SK-N-SH (cell line): ENCODE measurements around the gene PIERCE2. TPM values are rescaled to one million over a fixed set of nuclear protein-coding genes. Genes with fewer than 3 reads are reported as not detected.
"Not testable (repeated sequence)": the region's sequence is repeated elsewhere in the genome, so short reads cannot be mapped to it uniquely, and the experiment has no call there.

Source experiments
- CTCF ChIA-PET: fragments of 300-600, 350-600 bp; formaldehyde crosslinking; extraction: SDS; loops from one replicate; lab custom pipeline; 2021; lab: Yijun Ruan, JAX
- POLR2A ChIA-PET: fragments of 350-600 bp; sonication (Branson Sonifier 250); formaldehyde crosslinking; extraction: SDS; loops from one replicate; lab custom pipeline; 2020; ENCODE audit warnings: antibody characterized with exemption, inconsistent platforms; lab: Yijun Ruan, JAX
- DNase-seq: peaks from one replicate; pipeline ENCODE4 v3.0.0; 2012
- H2AFZ ChIP-seq: fragments of 200-600 bp; sonication (generic); 2 replicates; pipeline ENCODE4 v1.8.1; 2016; ENCODE audit warnings: antibody characterized with exemption, mild to moderate bottlenecking, low read depth
- H3F3A ChIP-seq: fragments of 200-600 bp; sonication (generic); replicated peaks from 2 replicates; pipeline ENCODE3; 2016; ENCODE audit warnings: antibody characterized with exemption, mild to moderate bottlenecking; ENCODE audit not compliant: insufficient read depth
- H3K27ac ChIP-seq, 2 experiments: fragments of 200-500 bp in 1 of 2; fragments of 200-600 bp in 1 of 2; sonication (Bioruptor generic) in 1 of 2; sonication (generic), shearing (Covaris generic) in 1 of 2; 2 replicates each; pipeline versions ENCODE4 v1.5.1 to v1.6.1; 2014 to 2016; ENCODE audit warnings: low read depth in 2 of 2, inconsistent platforms in 1 of 2, low read length in 1 of 2, mild to moderate bottlenecking in 1 of 2, mixed read lengths in 1 of 2
- H3K27me3 ChIP-seq: fragments of 200-600 bp; sonication (generic), shearing (Covaris generic); 2 replicates; pipeline ENCODE4 v1.6.1; 2016; ENCODE audit warnings: mixed run types; ENCODE audit not compliant: insufficient read depth
- H3K36me3 ChIP-seq, 2 experiments: fragments of 200-500 bp in 1 of 2; fragments of 200-600 bp in 1 of 2; sonication (Bioruptor generic) in 1 of 2; sonication (generic) in 1 of 2; replicated peaks in 1 of 2; 2 replicates each; pipeline versions ENCODE3 to v1.5.1; 2014 to 2016; ENCODE audit warnings: low read length in 1 of 2, mild to moderate bottlenecking in 1 of 2; ENCODE audit not compliant: insufficient read depth in 2 of 2, control insufficient read depth in 1 of 2
- H3K4me1 ChIP-seq, 2 experiments: fragments of 200-500 bp in 1 of 2; fragments of 200-600 bp in 1 of 2; sonication (Bioruptor generic) in 1 of 2; sonication (generic), shearing (Covaris generic) in 1 of 2; 2 replicates each; pipeline versions ENCODE4 v1.5.1 to v1.6.1; 2014 to 2016; ENCODE audit warnings: low read depth in 1 of 2, low read length in 1 of 2, mixed run types in 1 of 2; ENCODE audit not compliant: insufficient read depth in 2 of 2, control insufficient read depth in 1 of 2
- H3K4me2 ChIP-seq: fragments of 200-600 bp; sonication (generic), shearing (Covaris generic); 2 replicates; pipeline ENCODE4 v1.6.1; 2017; ENCODE audit warnings: mixed run types
- H3K4me3 ChIP-seq, 2 experiments: fragments of 200-500 bp in 1 of 2; fragments of 200-600 bp in 1 of 2; sonication (Bioruptor generic) in 1 of 2; sonication (generic), shearing (Covaris generic) in 1 of 2; 2 replicates each; pipeline versions ENCODE4 v1.5.1 to v1.8.1; 2014 to 2016; ENCODE audit warnings: low read depth in 2 of 2, inconsistent platforms in 1 of 2, low read length in 1 of 2, mild to moderate bottlenecking in 1 of 2, mixed read lengths in 1 of 2, moderate library complexity in 1 of 2
- H3K79me2 ChIP-seq: fragments of 200-600 bp; sonication (generic); 2 replicates; pipeline ENCODE4 v1.8.1; 2017; ENCODE audit warnings: mild to moderate bottlenecking; ENCODE audit not compliant: insufficient read depth
- H3K9ac ChIP-seq: fragments of 200-600 bp; sonication (generic); 2 replicates; pipeline ENCODE4 v1.6.1; 2017; ENCODE audit warnings: mixed run types
- H3K9me2 ChIP-seq: fragments of 200-600 bp; sonication (generic); 2 replicates; pipeline ENCODE4 v1.6.1; 2017; ENCODE audit warnings: mixed run types
- H3K9me3 ChIP-seq: fragments of 200-600 bp; sonication (generic); 2 replicates; pipeline ENCODE4 v1.6.1; 2017; ENCODE audit warnings: mixed run types, mild to moderate bottlenecking, moderate library complexity
- H4K20me1 ChIP-seq: fragments of 200-600 bp; sonication (generic); 2 replicates; pipeline ENCODE4 v1.6.1; 2017; ENCODE audit warnings: mild to moderate bottlenecking, mixed run types; ENCODE audit not compliant: insufficient read depth
- FOXJ3 ChIP-seq: sonication (generic); formaldehyde crosslinking; IDR thresholded peaks from 2 replicates; pipeline ENCODE4 v1.5.1; 2020; ENCODE audit warnings: mild to moderate bottlenecking, missing genetic modification reagents
- YY1 ChIP-seq: IDR thresholded peaks from 2 replicates; pipeline ENCODE4 v1.4.0; 2012; ENCODE audit warnings: low read depth, mild to moderate bottlenecking
- WGBS: methylation state at CpG from one replicate; pipeline ENCODE4 v1.1.6; 2017; ENCODE audit warnings: low lambda C conversion rate; 5-methylcytosine and 5-hydroxymethylcytosine counted together
- polyA plus RNA-seq, 3 experiments: library from polyadenylated mRNA; depleted of rRNA; stranded (reverse); fragments of >200 nt; gene quantifications; 2 replicates each; pipeline ENCODE4 v1.2.3, GENCODE V29; 2012

Gene PIERCE2
- polyA plus RNA-seq, 1 of the 3 experiments (the other 2 are of a cell fraction), result 2.5 TPM

DNA sequence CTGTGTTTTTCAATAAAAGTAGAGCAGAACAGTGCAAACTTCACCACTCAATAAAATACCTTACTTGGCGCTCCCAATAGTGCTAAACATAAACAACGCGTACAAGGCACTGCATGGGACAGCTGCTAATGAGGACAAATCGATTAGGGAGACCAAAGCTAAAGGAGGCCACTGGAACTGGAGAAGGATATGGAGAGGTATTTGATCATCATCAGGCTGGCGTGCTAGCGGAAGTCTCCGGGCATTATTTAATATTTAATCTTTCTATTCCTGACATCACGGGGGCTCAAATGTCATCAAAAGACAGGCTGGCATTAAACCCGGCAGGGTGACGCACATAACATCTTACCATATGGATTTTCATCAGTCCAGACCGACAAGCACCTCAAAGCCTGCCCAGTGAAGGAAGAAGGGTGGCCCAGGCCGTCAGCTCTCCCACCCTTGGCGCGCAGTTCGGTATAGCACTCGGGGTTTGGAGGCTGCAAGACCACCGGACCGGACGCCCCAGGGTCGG, 740 bp upstream of the PIERCE2 start:
- no peak for DNase-seq

DNA sequence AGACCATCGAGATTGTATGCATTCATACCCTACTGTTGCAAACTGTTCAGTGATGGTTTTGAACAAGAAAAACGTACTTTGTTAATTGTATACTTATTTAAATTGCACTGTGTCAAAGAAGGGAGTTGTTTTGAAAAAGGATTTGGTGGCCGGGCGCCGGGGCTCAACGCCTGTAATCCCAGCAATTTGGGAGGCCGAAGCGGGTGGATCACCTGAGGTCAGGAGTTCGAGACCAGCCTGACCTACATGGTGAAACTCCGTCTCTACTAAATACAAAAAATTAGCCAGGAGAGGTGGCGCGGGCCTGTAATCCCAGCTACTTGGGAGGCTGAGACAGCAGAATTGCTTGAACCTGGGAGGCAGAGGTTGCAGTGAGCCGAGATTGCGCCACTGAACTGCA, 681 bp downstream of the PIERCE2 start:
- not testable (repeated sequence) for H3K36me3 ChIP-seq, H4K20me1 ChIP-seq, H3K9me3 ChIP-seq, DNase-seq, H3K4me1 ChIP-seq, H3K9me2 ChIP-seq, H3K27me3 ChIP-seq
- H3K27ac ChIP-seq, result peak overlapping the region; percentile 81 to 84
- 41% methylated on average over 14 of the region's 14 CpGs for WGBS
- ChIA-PET POLR2A (interaction anchor here (0.7 to 2.1 kb wide), 3 partner anchors 53 to 191 kb away, joined by 3 to 22 read pairs (median 4); partner anchors contain the start of genes PIGB and PIGBOS1), CTCF (interaction anchor here (0.6 to 3.0 kb wide), 20 partner anchors 9 to 488 kb away, joined by 3 to 19 read pairs (median 4); no protein-coding TSS in a partner anchor)
- peak overlapping the region; percentile 94 for H2AFZ ChIP-seq
- H3K4me3 ChIP-seq, result peak overlapping the region; percentile 77 to 78
- H3K9ac ChIP-seq, result peak overlapping the region; percentile 79
- H3K79me2 ChIP-seq, result peaks cover 26% of the 10 kb centered on the region
- peaks cover 21% of the 10 kb centered on the region for H3F3A ChIP-seq
- H3K4me2 ChIP-seq, result peak overlapping the region; percentile 87

More for the DNA sequence above, 740 bp upstream of the PIERCE2 start:
- H3K9me2 ChIP-seq, result no peaks in the 10 kb centered on the region
- H3K9ac ChIP-seq, result peak overlapping the region; percentile 76
- TF ChIP-seq YY1 (no peak), FOXJ3 (CRISPR knock-in tag) (0 out of 2 replicates have a peak, but pooled peaks have one; percentile 1)
- no peaks in the 10 kb centered on the region for H3K27me3 ChIP-seq
- 2% methylated on average over 11 of the region's 20 CpGs for WGBS
- CTCF ChIA-PET, result interaction anchor here (0.6 to 3.0 kb wide), 20 partner anchors 9 to 191 kb away, joined by 3 to 19 read pairs (median 4); partner anchors contain the start of genes PIGB and PIGBOS1
- peaks cover 7 to 19% of the 10 kb centered on the region in 2 experiments; a peak in 2 of 4 replicates for H3K4me1 ChIP-seq
- H2AFZ ChIP-seq, result peak overlapping the region; percentile 91
- peak overlapping the region; percentile 87 for H3K4me2 ChIP-seq
- no peaks in the 10 kb centered on the region for H3K36me3 ChIP-seq
- peaks cover 26% of the 10 kb centered on the region for H3K79me2 ChIP-seq
- peaks cover 21% of the 10 kb centered on the region for H3F3A ChIP-seq
- no peaks in the 10 kb centered on the region for H3K9me3 ChIP-seq
- H4K20me1 ChIP-seq, result no peaks in the 10 kb centered on the region
- POLR2A ChIA-PET, result interaction anchor here (1.4 to 2.1 kb wide), 2 partner anchors 89 to 189 kb away, joined by 4 to 22 read pairs; partner anchors contain the start of genes PIGB and PIGBOS1
- peak overlapping the region; percentile 77 to 78 for H3K4me3 ChIP-seq
- H3K27ac ChIP-seq, result peak overlapping the region; percentile 84 to 86

DNA sequence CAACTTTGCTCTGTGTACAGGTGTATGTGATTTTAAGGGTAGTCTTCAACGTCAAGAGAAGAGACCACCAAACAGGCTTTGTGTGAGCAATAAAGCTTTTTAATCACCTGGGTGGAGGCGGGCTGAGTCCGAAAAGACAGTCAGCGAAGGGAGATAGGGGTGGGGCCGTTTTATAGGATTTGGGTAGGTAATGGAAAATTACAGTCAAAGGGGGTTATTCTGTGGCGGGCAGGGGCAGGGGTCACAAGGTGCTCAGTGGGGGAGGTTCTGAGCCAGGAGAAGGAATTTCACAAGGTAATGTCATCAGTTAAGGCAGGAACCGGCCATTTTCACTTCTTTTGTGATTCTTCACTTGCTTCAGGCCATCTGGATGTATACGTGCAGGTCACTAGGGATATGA, 9.4 kb downstream of the PIERCE2 start:
- H3K9me2 ChIP-seq, H4K20me1 ChIP-seq, H3K9ac ChIP-seq, H3F3A ChIP-seq, H3K4me1 ChIP-seq, H3K27ac ChIP-seq, POLR2A ChIA-PET, H3K36me3 ChIP-seq, DNase-seq, H3K9me3 ChIP-seq, H3K4me2 ChIP-seq, H3K27me3 ChIP-seq, H3K4me3 ChIP-seq, H3K79me2 ChIP-seq, H2AFZ ChIP-seq: not testable (repeated sequence)
- CTCF ChIA-PET, result interaction anchor here (0.9 to 1.6 kb wide), 2 partner anchors 8 to 10 kb away, joined by 3 to 5 read pairs; partner anchors contain the start of genes CCPG1 and PIERCE2
- 89% methylated on average over 8 of the region's 8 CpGs for WGBS
